ENCODE measurements around the gene PDE4D.

DNA sequence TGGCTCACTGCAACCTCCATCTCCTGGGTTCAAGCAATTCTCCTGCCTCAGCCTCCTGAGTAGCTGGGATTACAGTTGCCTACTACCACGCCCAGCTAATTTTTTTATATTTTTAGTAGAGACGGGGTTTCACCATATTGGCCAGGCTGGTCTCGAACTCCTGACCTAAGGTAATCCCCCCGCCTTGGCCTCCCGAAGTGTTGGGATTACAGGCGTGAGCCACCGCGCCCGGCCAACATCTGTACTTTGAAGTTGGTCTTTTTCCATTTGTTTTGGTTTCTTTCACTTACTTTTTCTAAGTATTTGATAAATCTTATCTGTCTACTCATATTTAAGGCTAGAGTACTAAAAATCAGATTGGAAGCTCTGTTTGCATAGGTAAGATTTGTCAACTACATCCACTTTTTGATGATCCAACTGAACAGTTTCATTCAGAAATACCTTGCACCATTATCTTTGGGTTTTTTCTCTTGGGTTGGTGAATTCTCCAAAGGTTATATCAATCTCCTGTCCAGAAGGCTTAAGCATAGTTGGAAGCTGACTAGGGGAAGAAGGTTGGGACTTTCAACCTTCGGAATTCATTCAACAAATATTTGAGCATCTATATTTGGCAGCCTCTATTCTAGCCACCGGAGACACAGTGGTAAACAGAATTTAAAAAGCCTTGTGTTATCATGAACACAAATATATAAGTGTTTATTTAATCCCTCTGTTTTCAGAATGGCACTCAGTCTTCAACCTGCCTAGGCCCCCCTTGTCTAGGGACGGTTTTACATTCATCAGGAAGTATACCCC lies 821.6 kb downstream of the PDE4D start:
- TF ChIP-seq CTCF (IDR thresholded peaks at IDR 0.05) (no peak), POLR2A (IDR thresholded peaks at IDR 0.05) (no peak)

Data from esophagus squamous epithelium (tissue), 4 donors.